CD4-positive, CD25-positive, alpha-beta regulatory T cell (primary cell): ENCODE data around the gene TMEM151B. TPM values are rescaled to one million over a fixed set of nuclear protein-coding genes. Genes with fewer than 3 reads are reported as not detected.

Source experiments
- ATAC-seq, 2 donors: fragments of 150-1000 bp; cut with Tn5 transposase; one replicate each; pipeline ENCODE4 v1.10.0; 2021; ENCODE audit warnings: low read depth in 2 of 2, moderate number of reproducible peaks in 2 of 2, moderate library complexity in 1 of 2
- DNase-seq, 3 donors: peaks; one replicate each; pipeline versions ENCODE4 v3.0.0 to v3.0.0-alpha.2; 2012 to 2022; ENCODE audit warnings: mixed read lengths in 1 of 3
- H3K27ac ChIP-seq: one replicate; pipeline ENCODE4 v1.7.0; 2013; ENCODE audit warnings: mild to moderate bottlenecking, low read length; ENCODE audit not compliant: insufficient read depth, poor library complexity, severe bottlenecking
- H3K27me3 ChIP-seq: one replicate; pipeline ENCODE4 v1.7.0; 2013; ENCODE audit warnings: low read length; ENCODE audit not compliant: control insufficient read depth, insufficient read depth
- H3K36me3 ChIP-seq: one replicate; pipeline ENCODE4 v1.7.0; 2013; ENCODE audit warnings: mild to moderate bottlenecking, low read length, moderate library complexity; ENCODE audit not compliant: control insufficient read depth, insufficient read depth
- H3K4me1 ChIP-seq: 2 replicates; pipeline ENCODE4 v1.7.0; 2013; ENCODE audit warnings: mild to moderate bottlenecking, low read length; ENCODE audit not compliant: insufficient read depth, control insufficient read depth, poor library complexity, severe bottlenecking
- H3K4me3 ChIP-seq: one replicate; pipeline ENCODE4 v1.7.0; 2013; ENCODE audit warnings: low read depth, mild to moderate bottlenecking, low read length, moderate library complexity
- H3K9me3 ChIP-seq, 2 experiments: 1 replicate in 1 of 2; 2 replicates in 1 of 2; pipeline ENCODE4 v1.7.0; 2013; ENCODE audit warnings: low read length in 2 of 2, mild to moderate bottlenecking in 1 of 2, moderate library complexity in 1 of 2; ENCODE audit not compliant: control insufficient read depth in 2 of 2
- H3K27ac Mint-ChIP-seq, 3 donors: one replicate each; pipeline ENCODE4 v1.8.0; 2020 to 2022; ENCODE audit warnings: mild to moderate bottlenecking in 3 of 3, mixed read lengths in 3 of 3, moderate library complexity in 2 of 3
- H3K27me3 Mint-ChIP-seq: one replicate; pipeline ENCODE4 v1.8.0; 2022; ENCODE audit warnings: mild to moderate bottlenecking, mixed read lengths
- H3K36me3 Mint-ChIP-seq: one replicate; pipeline ENCODE4 v1.8.0; 2020; ENCODE audit warnings: mixed read lengths
- H3K4me1 Mint-ChIP-seq, 4 donors: one replicate each; pipeline ENCODE4 v1.8.0; 2020 to 2022; ENCODE audit warnings: mixed read lengths in 4 of 4, mild to moderate bottlenecking in 1 of 4
- H3K4me3 Mint-ChIP-seq, 4 donors: one replicate each; pipeline ENCODE4 v1.8.0; 2020 to 2022; ENCODE audit warnings: mild to moderate bottlenecking in 4 of 4, mixed read lengths in 4 of 4, moderate library complexity in 3 of 4
- H3K9me3 Mint-ChIP-seq, 7 donors: one replicate each; pipeline ENCODE4 v1.8.0; 2020 to 2022; ENCODE audit warnings: mixed read lengths in 7 of 7, mild to moderate bottlenecking in 3 of 7, moderate library complexity in 2 of 7
- polyA plus RNA-seq, 4 donors: library from polyadenylated mRNA; unstranded; fragments of 300-500 nt; fragmentation: Illumina TruSeq; gene quantifications; one replicate each; pipeline ENCODE4 v1.2.3, GENCODE V29; 2021
- total RNA-seq: library from RNA; stranded (reverse); gene quantifications from one replicate; pipeline ENCODE4 v1.2.3, GENCODE V29; 2022

The TMEM151B gene
- total and polyA plus RNA-seq, 5 donors from 2014 or later: not detected

- Histone ChIP-seq H3K4me1 (peaks cover 9% of the 10 kb centered on the region), H3K36me3 (no peaks in the 10 kb centered on the region), H3K27ac (no peak overlapping the region), H3K9me3 (no peaks in the 10 kb centered on the region), H3K4me3 (no peak overlapping the region), H3K27me3 (peaks cover 6% of the 10 kb centered on the region)
- Mint-ChIP-seq H3K27ac (no peak overlapping the region), H3K4me3 (no peak overlapping the region), H3K27me3 (peaks cover 51% of the 10 kb centered on the region), H3K4me1 (peaks cover 0 to 7% (median 0%) of the 10 kb centered on the region in 4 donors), H3K36me3 (no peaks in the 10 kb centered on the region), H3K9me3 (no peaks in the 10 kb centered on the region)
- DNase-seq: no peak
- ATAC-seq: no peak
Observed at GRCh38 chr6:44278315-44278714, 8.1 kb downstream of the TMEM151B start.

GRCh38 chr6:44278774-44279697 lies 8.8 kb downstream of the TMEM151B start:
- H3K9me3 Mint-ChIP-seq: no peaks in the 10 kb centered on the region
- no peak for ATAC-seq
- H3K27ac Mint-ChIP-seq: no peak overlapping the region
- H3K4me3 Mint-ChIP-seq: no peak overlapping the region
- H3K27me3 ChIP-seq: peaks cover 6% of the 10 kb centered on the region
- peaks cover 53% of the 10 kb centered on the region for H3K27me3 Mint-ChIP-seq
- no peak overlapping the region for H3K27ac ChIP-seq
- peaks cover 0 to 7% (median 0%) of the 10 kb centered on the region in 4 donors for H3K4me1 Mint-ChIP-seq
- H3K4me1 ChIP-seq: peaks cover 9% of the 10 kb centered on the region
- no peaks in the 10 kb centered on the region for H3K36me3 Mint-ChIP-seq
- no peak for DNase-seq
- H3K36me3 ChIP-seq: no peaks in the 10 kb centered on the region
- no peak overlapping the region for H3K4me3 ChIP-seq
- H3K9me3 ChIP-seq: no peaks in the 10 kb centered on the region

GRCh38 chr6:44284121-44284520 lies 13.9 kb downstream of the TMEM151B start:
- no peaks in the 10 kb centered on the region for H3K9me3 ChIP-seq
- H3K36me3 ChIP-seq: no peaks in the 10 kb centered on the region
- H3K27ac ChIP-seq: no peak overlapping the region
- H3K27me3 ChIP-seq: peaks cover 2% of the 10 kb centered on the region
- Mint-ChIP-seq H3K4me1 (no peaks in the 10 kb centered on the region), H3K27ac (no peak overlapping the region), H3K36me3 (peaks cover 6% of the 10 kb centered on the region), H3K27me3 (peaks cover 57% of the 10 kb centered on the region), H3K9me3 (peaks cover 0 to 3% (median 0%) of the 10 kb centered on the region in 7 donors), H3K4me3 (no peak overlapping the region)
- no peak for DNase-seq
- no peaks in the 10 kb centered on the region for H3K4me1 ChIP-seq
- H3K4me3 ChIP-seq: no peak overlapping the region
- no peak for ATAC-seq

- DNase-seq: no peak
- no peaks in the 10 kb centered on the region for H3K9me3 ChIP-seq
- H3K9me3 Mint-ChIP-seq: peaks cover 0 to 3% (median 0%) of the 10 kb centered on the region in 7 donors
- H3K4me3 Mint-ChIP-seq: no peak overlapping the region
- no peaks in the 10 kb centered on the region for H3K4me1 Mint-ChIP-seq
- H3K27me3 Mint-ChIP-seq: peaks cover 56% of the 10 kb centered on the region
- H3K4me3 ChIP-seq: no peak overlapping the region
- no peak overlapping the region for H3K27ac ChIP-seq
- peaks cover 4% of the 10 kb centered on the region for H3K27me3 ChIP-seq
- no peaks in the 10 kb centered on the region for H3K4me1 ChIP-seq
- H3K27ac Mint-ChIP-seq: no peak overlapping the region
- peaks cover 6% of the 10 kb centered on the region for H3K36me3 Mint-ChIP-seq
- H3K36me3 ChIP-seq: no peaks in the 10 kb centered on the region
- ATAC-seq: no peak
Observed at GRCh38 chr6:44284867-44285266, 14.6 kb downstream of the TMEM151B start.

DNA sequence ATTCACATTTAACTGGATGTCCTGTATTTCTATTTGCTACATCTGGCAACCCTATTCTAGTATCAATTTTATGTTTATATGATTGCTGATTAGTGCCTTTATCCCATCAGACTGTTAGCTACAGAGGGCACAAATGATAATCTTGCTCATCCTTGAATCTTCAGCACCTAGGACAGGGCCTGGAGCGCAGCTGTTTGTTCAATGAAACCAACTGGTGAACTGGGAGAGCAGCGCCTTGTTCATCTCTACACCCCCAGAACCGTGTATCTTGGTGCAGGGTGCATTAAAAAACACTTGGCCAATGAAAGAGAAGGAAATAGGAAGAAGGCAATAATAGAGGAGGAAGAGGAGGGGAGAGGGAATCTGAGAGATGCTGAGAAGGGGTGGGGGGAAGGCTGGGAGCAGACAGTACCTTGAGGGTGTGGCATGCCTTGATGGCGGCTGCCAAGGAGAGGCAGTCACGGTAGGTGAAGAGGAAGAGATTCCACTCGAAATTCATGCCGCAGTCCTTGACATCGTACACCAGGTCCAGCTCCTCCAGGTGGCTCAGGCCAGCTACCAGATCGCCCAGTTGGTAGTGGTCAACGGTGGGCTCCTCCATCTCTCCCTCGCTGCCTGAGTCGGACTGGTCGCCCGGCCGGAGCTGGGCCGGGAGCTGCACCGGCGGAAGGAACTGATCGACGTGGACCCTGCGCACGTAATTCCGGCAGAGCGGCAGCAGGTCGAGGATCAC lies 15.5 kb downstream of the TMEM151B start:
- Mint-ChIP-seq H3K9me3 (peaks cover 0 to 3% (median 0%) of the 10 kb centered on the region in 7 donors), H3K36me3 (peaks cover 6% of the 10 kb centered on the region), H3K27me3 (peaks cover 58% of the 10 kb centered on the region), H3K4me3 (no peak overlapping the region), H3K27ac (no peak overlapping the region), H3K4me1 (no peaks in the 10 kb centered on the region)
- ATAC-seq (no peak), DNase-seq (no peak)
- no peaks in the 10 kb centered on the region for H3K4me1 ChIP-seq
- peaks cover 5% of the 10 kb centered on the region for H3K27me3 ChIP-seq
- H3K4me3 ChIP-seq: no peak overlapping the region
- H3K36me3 ChIP-seq: no peaks in the 10 kb centered on the region
- no peak overlapping the region for H3K27ac ChIP-seq
- H3K9me3 ChIP-seq: no peaks in the 10 kb centered on the region

DNA sequence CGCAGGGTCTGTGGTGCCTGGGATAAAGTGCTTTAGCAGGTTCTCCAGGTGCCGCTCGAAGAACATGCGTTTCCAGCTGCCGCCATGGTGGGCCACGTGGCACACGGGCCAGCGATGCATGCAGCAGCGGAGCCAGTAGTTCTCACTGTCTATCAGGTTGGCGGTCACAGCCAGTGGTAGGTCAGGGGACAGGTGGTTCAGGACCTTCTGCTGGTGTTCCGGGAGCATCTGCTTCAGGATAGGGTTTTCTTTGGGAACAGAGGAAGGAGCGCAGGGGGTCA lies 16.0 kb downstream of the TMEM151B start:
- Histone ChIP-seq H3K27me3 (peaks cover 9% of the 10 kb centered on the region), H3K9me3 (no peaks in the 10 kb centered on the region), H3K27ac (no peak overlapping the region), H3K4me3 (no peak overlapping the region), H3K36me3 (no peaks in the 10 kb centered on the region), H3K4me1 (no peaks in the 10 kb centered on the region)
- Mint-ChIP-seq H3K4me1 (no peaks in the 10 kb centered on the region), H3K27me3 (peaks cover 63% of the 10 kb centered on the region), H3K27ac (no peak overlapping the region), H3K9me3 (peaks cover 0 to 3% (median 0%) of the 10 kb centered on the region in 7 donors), H3K36me3 (peaks cover 6% of the 10 kb centered on the region), H3K4me3 (no peak overlapping the region)
- DNase-seq: no peak
- no peak for ATAC-seq

DNA sequence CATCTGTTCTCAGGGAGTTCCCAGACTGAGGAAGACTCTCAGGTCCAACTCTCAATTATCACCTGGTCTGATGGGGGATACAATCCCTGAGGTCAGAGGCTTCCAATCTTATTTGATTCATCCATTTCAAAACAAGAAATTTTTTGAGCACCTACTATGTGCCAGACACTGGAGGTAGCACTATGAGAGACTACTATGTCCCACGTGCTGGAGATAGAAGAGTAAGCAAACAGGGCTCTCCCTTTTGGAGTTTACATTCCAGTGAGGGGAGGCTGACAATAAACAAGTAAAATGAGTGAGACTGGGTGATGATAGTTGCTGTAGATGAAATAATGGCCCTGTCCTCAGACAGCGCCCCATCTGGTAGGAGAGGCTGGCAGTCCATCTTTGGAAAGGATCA lies 16.5 kb downstream of the TMEM151B start:
- Mint-ChIP-seq H3K36me3 (peaks cover 6% of the 10 kb centered on the region), H3K27ac (no peak overlapping the region), H3K4me1 (no peaks in the 10 kb centered on the region), H3K9me3 (peaks cover 0 to 3% (median 0%) of the 10 kb centered on the region in 7 donors), H3K4me3 (no peak overlapping the region), H3K27me3 (peaks cover 64% of the 10 kb centered on the region)
- Histone ChIP-seq H3K4me1 (no peaks in the 10 kb centered on the region), H3K4me3 (no peak overlapping the region), H3K9me3 (no peaks in the 10 kb centered on the region), H3K27me3 (peaks cover 13% of the 10 kb centered on the region), H3K27ac (no peak overlapping the region), H3K36me3 (no peaks in the 10 kb centered on the region)
- no peak for DNase-seq
- ATAC-seq: no peak
